HepG2 (cell line): Measurements from ENCODE around the gene SMIM24. TPM values are rescaled to one million over a fixed set of nuclear protein-coding genes. Genes with fewer than 3 reads are reported as not detected.

Experiments used
- ATAC-seq: fragments of 200-7000 bp; cut with Tn5 transposase; 3 replicates; pipeline ENCODE4 v1.9.1; 2020; ENCODE audit warnings: mild to moderate bottlenecking, moderate library complexity
- BruUV-seq: library from RNA; stranded (reverse); fragments of 400-500 nt; replicated peaks from 2 replicates; lab custom pipeline; 2021; lab: Mats Ljungman, UMichigan
- CTCF ChIA-PET: fragments of 300-600 bp; formaldehyde crosslinking; extraction: SDS; loops from one replicate; lab custom pipeline; 2021; ENCODE audit warnings: low total read pairs, inconsistent platforms, low intra/inter-chr PET ratio; lab: Yijun Ruan, JAX
- POLR2A ChIA-PET: fragments of 350-600 bp; sonication (Branson Sonifier 250); formaldehyde crosslinking; loops from one replicate; lab custom pipeline; 2020; ENCODE audit warnings: antibody characterized with exemption, inconsistent platforms; lab: Yijun Ruan, JAX
- DNase-seq: peaks from one replicate; pipeline ENCODE4 v3.0.0-alpha.2; 2015; ENCODE audit warnings: low spot score
- FAIRE-seq: peaks from 3 replicates; lab custom pipeline; 2011; peaks lifted over from hg19 to GRCh38; lab: Jason Lieb, UNC
- H2AFZ ChIP-seq: one replicate; pipeline ENCODE4 v1.6.1; 2011; ENCODE audit warnings: low read length, inconsistent platforms
- H3K27ac ChIP-seq: fragments of 300-600 bp; 3 replicates; pipeline ENCODE4 v1.8.0; 2011; ENCODE audit warnings: mixed run types, mild to moderate bottlenecking, mixed read lengths, low read length, inconsistent platforms; ENCODE audit not compliant: insufficient read depth; ENCODE audit errors: extremely low read length
- H3K27me3 ChIP-seq, 2 experiments: fragments of 200-600 bp in 1 of 2; 2 replicates in 1 of 2; 3 replicates in 1 of 2; pipeline versions ENCODE4 v1.6.0 to v1.8.0; 2011; ENCODE audit warnings: low read length in 2 of 2, mild to moderate bottlenecking in 2 of 2, moderate library complexity in 2 of 2, inconsistent platforms in 1 of 2; ENCODE audit not compliant: insufficient read depth in 2 of 2, control insufficient read depth in 1 of 2
- H3K36me3 ChIP-seq, 2 experiments: fragments of 200-600 bp in 1 of 2; replicated peaks in 1 of 2; 2 replicates in 1 of 2; 3 replicates in 1 of 2; pipeline versions ENCODE4 v1.5.1 to v1.8.0; 2011; ENCODE audit warnings: low read length in 2 of 2, inconsistent platforms in 1 of 2; ENCODE audit not compliant: insufficient read depth in 2 of 2, control insufficient read depth in 1 of 2
- H3K4me1 ChIP-seq: 2 replicates; pipeline ENCODE4 v1.5.1; 2012; ENCODE audit warnings: low read length, inconsistent platforms; ENCODE audit not compliant: insufficient read depth
- H3K4me2 ChIP-seq: 2 replicates; pipeline ENCODE4 v1.6.0; 2011; ENCODE audit warnings: low read depth, low read length, inconsistent platforms
- H3K4me3 ChIP-seq, 3 experiments: fragments of 200-600 bp in 1 of 3; sonication (generic), shearing (Covaris generic) in 1 of 3; replicated peaks in 1 of 3; 2 replicates each; pipeline ENCODE4 v1.5.1; 2011 to 2016; ENCODE audit warnings: low read length in 3 of 3, inconsistent platforms in 2 of 3, low read depth in 2 of 3, mild to moderate bottlenecking in 2 of 3, control low read depth in 1 of 3, mixed read lengths in 1 of 3; ENCODE audit not compliant: insufficient read depth in 1 of 3
- H3K79me2 ChIP-seq: one replicate; pipeline ENCODE4 v1.6.1; 2011; ENCODE audit warnings: low read length, inconsistent platforms; ENCODE audit not compliant: insufficient read depth
- H3K9ac ChIP-seq: 2 replicates; pipeline ENCODE4 v1.6.0; 2011; ENCODE audit warnings: mild to moderate bottlenecking, low read depth, low read length, inconsistent platforms; ENCODE audit not compliant: insufficient read depth
- H3K9me3 ChIP-seq: 2 replicates; pipeline ENCODE4 v1.5.1; 2012; ENCODE audit warnings: mild to moderate bottlenecking, low read length
- H4K20me1 ChIP-seq: 2 replicates; pipeline ENCODE4 v1.6.0; 2011; ENCODE audit warnings: inconsistent platforms, mild to moderate bottlenecking, low read length, moderate library complexity; ENCODE audit not compliant: insufficient read depth
- HMG20A ChIP-seq: IDR thresholded peaks from 2 replicates; pipeline ENCODE4 v1.6.1; 2016; ENCODE audit warnings: borderline replicate concordance
- MAFK ChIP-seq, 2 experiments: IDR thresholded peaks in 1 of 2; conservative IDR thresholded peaks in 1 of 2; 2 replicates each; pipeline ENCODE4 v1.6.1; 2011; ENCODE audit warnings: improper control_type of control experiment in 2 of 2, low read length in 2 of 2
- MTA1 ChIP-seq: sonication (generic); formaldehyde crosslinking; IDR thresholded peaks from 2 replicates; pipeline ENCODE4 v1.4.0; 2020; ENCODE audit warnings: missing genetic modification reagents, mild to moderate bottlenecking, borderline replicate concordance
- SRSF4 ChIP-seq: fragments of 200-400 bp; formaldehyde crosslinking; IDR thresholded peaks from one replicate; pipeline ENCODE4 v1.6.1; 2018; ENCODE audit warnings: mild to moderate bottlenecking, low read depth, low read length, moderate library complexity; ENCODE audit not compliant: poor library complexity, severe bottlenecking
- SSRP1 ChIP-seq: IDR thresholded peaks from 2 replicates; pipeline ENCODE4 v1.6.1; 2016; ENCODE audit warnings: control low read depth
- ZNF556 ChIP-seq: sonication (generic); formaldehyde crosslinking; IDR thresholded peaks from 2 replicates; pipeline ENCODE4 v1.4.0; 2020; ENCODE audit warnings: mild to moderate bottlenecking, missing genetic modification reagents, borderline replicate concordance
- ZNF577 ChIP-seq: sonication (generic); formaldehyde crosslinking; IDR thresholded peaks from 2 replicates; pipeline ENCODE4 v1.4.0; 2020; ENCODE audit warnings: mild to moderate bottlenecking, low read depth, missing genetic modification reagents, borderline replicate concordance
- ZNF605 ChIP-seq: sonication (generic); formaldehyde crosslinking; IDR thresholded peaks from 2 replicates; pipeline ENCODE4 v1.8.0; 2022; ENCODE audit warnings: mild to moderate bottlenecking, missing genetic modification reagents
- ZZZ3 ChIP-seq: sonication (generic); formaldehyde crosslinking; IDR thresholded peaks from 2 replicates; pipeline ENCODE4 v1.4.0; 2020; ENCODE audit warnings: missing genetic modification reagents, mild to moderate bottlenecking, borderline replicate concordance
- WGBS: methylation state at CpG from one replicate; pipeline ENCODE4 v1.1.6; 2017; ENCODE audit warnings: low lambda C conversion rate; 5-methylcytosine and 5-hydroxymethylcytosine counted together
- in situ Hi-C: cut with HindIII; loops from 2 replicates; pipeline ENCODE4 v1.10.0; 2017; ENCODE audit warnings: low pct_unique_long_range_greater_than_20kb; ENCODE audit not compliant: extremely low pct_ligation_motif_present
- intact Hi-C: fragments of 100-400 bp; cut with micrococcal nuclease; formaldehyde crosslinking; loops from one replicate; pipeline ENCODE4 v1.10.0; 2022; ENCODE audit not compliant: unreplicated experiment
- polyA plus RNA-seq, 8 experiments: library from polyadenylated mRNA; depleted of rRNA in 3 of 8; stranded (reverse) in 7 of 8; unstranded in 1 of 8; fragments of >200 nt; fragmentation: Illumina TruSeq in 4 of 8; extraction: Trizol in 4 of 8; gene quantifications; 2 replicates each; pipeline versions ENCODE4 v1.2.1 to v1.2.3, GENCODE V29; 2011 to 2016; ENCODE audit warnings: low read depth in 4 of 8, missing spikeins in 1 of 8, mixed read lengths in 1 of 8; ENCODE audit not compliant: insufficient read depth in 1 of 8
- total RNA-seq, 5 experiments: library from RNA; depleted of rRNA; stranded (reverse); fragments of >200 nt; fragmentation: Illumina TruSeq; extraction: Trizol; gene quantifications; 2 replicates each; pipeline ENCODE4 v1.2.3, GENCODE V29; 2016; ENCODE audit warnings: low read depth in 1 of 5

The SMIM24 gene
- total and polyA plus RNA-seq, 2 of the 13 experiments (the other 11 are each of a cell fraction or from before 2014, with no cell fraction given): 11.2 to 70.6 TPM

- ATAC-seq: no peak
- WGBS: 99% methylated on average over 16 of the region's 20 CpGs
- no peak for FAIRE-seq
- no peak for TF ChIP-seq HMG20A
- no peak for TF ChIP-seq ZNF577
- no peak for TF ChIP-seq ZNF605
- no peak for TF ChIP-seq SSRP1 (CRISPR knock-in tag)
- TF ChIP-seq MAFK (conservative IDR thresholded peaks at IDR 0.05 in 1 of 2, IDR thresholded peaks at IDR 0.05 in 1 of 2; ENCODE audit: low read length in 2 of 2): no peak
- no peak for TF ChIP-seq ZNF556 (CRISPR knock-in tag)
- TF ChIP-seq MTA1 (CRISPR knock-in tag): no peak
- TF ChIP-seq ZZZ3: no peak
- TF ChIP-seq SRSF4: no peak
- POLR2A ChIA-PET: no interaction called here
- Histone ChIP-seq H3K27me3 (no peaks in the 10 kb centered on the region), H4K20me1 (peaks cover 8% of the 10 kb centered on the region; the same call in 1 of the 2 replicates), H3K9ac (no peak overlapping the region), H3K4me2 (no peak overlapping the region), H3K4me3 (no peak overlapping the region), H2AFZ (no peak overlapping the region), H3K27ac (no peak overlapping the region), H3K4me1 (no peaks in the 10 kb centered on the region), H3K9me3 (no peaks in the 10 kb centered on the region), H3K36me3 (peaks cover 27 to 42% of the 10 kb centered on the region in 2 experiments), H3K79me2 (peaks cover 7% of the 10 kb centered on the region)
- BruUV-seq: no TSS peak
- CTCF ChIA-PET: no interaction called here
- in situ Hi-C loops (no loop called here), intact Hi-C loops (no loop called here)
- no peak for DNase-seq
Observed at GRCh38 chr19:3524904-3525451, 44.7 kb upstream of the SMIM24 start.
